GM18499 (cell line): ENCODE results near the gene NAV1.

Experiments
- ATAC-seq: cut with Tn5 transposase; IDR thresholded peaks from one replicate; pipeline ENCODE4 v1.9.1; 2021; ENCODE audit warnings: moderate number of reproducible peaks; ENCODE audit not compliant: insufficient read depth, unreplicated experiment

NAV1 gene

DNA sequence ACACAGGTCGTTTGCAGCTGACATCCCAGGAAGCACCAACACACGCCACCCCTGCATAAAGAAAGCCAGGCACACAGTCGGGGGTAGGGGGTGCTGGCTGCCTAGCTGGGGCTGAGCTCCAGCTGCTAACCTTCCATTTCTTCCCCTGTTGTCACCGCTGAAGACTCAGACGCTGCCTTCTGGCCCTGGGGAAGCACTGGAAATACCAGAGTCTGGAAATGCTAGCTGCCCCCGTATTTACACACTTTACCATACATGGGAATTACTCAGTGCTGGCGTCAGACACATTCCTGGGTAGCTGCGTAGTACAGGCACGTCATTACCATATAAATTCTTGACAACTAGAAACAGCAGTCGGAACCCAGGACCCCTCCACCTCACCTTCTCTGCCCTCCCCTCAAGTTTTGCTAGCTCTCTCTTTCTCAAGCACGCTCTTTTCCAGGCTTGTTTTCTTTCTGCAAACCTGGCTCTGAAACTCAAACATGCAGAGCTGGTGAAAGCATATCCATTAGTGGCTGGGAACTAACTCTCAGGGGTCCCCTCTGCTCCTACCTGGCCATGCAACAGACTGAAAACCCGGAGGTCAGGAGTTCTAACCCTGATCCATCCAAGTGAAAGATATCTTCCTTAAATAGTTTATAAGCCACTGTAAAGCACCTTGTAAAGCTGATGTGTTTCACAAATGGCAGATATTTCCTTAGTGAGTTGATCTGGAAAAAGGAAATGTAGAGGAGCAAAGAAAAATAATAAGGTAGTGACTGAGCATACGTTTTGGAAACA is 35.3 kb upstream of the NAV1 start:
- ATAC-seq: no peak

GRCh38 chr1:201504179-201504631 is 34.7 kb upstream of the NAV1 start:
- ATAC-seq: no peak

GRCh38 chr1:201504799-201505502 is 34.0 kb upstream of the NAV1 start:
- ATAC-seq: no peak

DNA sequence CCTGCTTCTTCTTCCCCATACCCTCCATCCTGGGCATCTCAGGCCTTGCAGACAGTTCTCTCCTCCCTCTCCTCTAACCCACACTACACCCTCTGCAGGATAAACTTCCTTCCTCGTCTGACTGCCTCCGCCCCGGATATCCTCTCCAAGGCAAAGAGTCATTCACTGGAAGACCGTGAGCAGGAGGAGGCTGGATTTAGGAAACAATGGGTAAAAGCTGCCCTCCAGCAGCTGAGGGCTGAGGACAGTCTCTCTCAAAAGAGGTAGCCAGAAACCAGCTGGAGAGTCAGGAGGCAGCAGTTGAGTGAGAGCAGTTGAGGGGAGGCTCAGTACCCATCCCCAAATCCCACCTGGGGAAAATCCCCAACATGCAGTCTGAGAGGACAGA is 33.4 kb upstream of the NAV1 start:
- no peak for ATAC-seq

DNA sequence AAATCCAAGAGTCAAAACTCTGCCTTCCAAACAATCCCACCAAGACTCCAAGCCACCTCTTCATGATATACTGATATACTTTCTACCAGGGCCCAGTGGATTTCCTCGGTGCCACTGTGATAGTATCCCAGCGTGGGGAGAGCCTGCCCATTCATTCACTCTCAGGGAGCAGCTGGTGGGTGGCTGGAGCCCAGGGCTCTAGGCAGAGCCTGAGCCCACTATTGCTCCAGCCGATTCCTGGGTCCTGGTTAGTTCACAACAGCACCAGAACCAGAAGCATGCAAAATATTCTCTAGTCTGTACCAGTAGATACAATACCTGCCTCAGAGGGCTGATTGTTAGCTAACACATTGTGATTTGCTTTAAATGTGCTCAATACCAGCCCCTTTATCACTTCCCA is 32.8 kb upstream of the NAV1 start:
- no peak for ATAC-seq

DNA sequence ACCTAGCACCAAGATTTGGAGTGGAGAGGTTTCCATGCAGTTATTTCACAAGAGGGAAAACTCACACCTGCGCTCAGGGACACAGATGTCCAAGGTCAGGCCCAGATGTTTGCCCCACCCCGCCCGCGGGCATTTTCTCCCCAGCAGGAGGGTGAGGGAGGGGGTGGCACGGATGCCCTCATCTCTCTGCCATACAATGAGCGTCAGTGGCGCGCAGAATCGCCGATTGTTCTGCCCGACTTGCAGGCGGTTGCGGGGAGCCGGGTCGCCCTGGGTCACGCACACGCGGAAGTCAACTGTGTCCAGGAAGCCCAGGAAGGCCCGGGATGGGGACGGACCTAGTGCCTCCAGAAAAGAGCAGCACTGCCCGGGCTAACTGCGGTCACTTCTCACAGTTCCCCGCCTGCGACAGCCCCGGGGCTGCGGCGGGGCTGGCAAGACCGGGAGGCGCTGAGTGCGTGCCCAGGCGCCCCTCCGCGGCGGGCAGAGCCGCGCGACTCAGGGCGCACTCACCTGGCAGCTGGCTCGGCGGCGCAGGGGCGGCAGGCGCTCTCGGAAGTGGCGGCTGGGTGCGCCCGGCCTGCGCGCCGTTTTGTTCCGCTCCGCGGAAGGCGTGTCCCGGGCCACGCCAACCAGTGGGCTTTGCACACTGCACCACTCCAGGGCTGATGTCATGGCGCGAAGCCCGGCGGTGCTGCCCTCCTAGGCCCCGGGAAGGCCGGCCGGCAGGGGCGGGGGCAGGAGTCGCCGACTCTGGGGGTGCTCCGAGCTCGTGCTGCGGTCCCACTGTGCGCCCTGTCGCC is 32.2 kb upstream of the NAV1 start, which contains the start of gene CSRP1:
CSRP1 (minus strand) TSS at position 567 of the 803 bp plus-strand sequence. CDS start 10,820 bp downstream, outside the sequence.
- ATAC-seq: peak; percentile 47

DNA sequence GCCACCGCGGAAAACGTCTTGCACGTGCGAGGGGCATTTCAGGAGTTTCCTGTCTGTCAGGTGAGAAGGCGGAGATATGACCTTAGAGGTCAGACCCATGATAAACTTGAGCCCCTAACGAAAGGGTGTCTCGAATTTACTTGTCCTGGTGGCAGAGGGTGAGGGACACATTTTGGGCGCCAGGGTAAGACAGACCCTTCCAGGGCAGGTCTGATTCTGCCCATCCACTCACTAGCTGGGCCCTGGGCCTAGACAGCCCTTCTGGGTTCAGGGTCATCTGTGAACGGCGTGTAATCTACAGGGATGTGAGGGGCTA is 31.6 kb upstream of the NAV1 start:
- no peak for ATAC-seq

GRCh38 chr1:201508809-201509208 is 30.1 kb upstream of the NAV1 start:
- ATAC-seq: no peak

DNA sequence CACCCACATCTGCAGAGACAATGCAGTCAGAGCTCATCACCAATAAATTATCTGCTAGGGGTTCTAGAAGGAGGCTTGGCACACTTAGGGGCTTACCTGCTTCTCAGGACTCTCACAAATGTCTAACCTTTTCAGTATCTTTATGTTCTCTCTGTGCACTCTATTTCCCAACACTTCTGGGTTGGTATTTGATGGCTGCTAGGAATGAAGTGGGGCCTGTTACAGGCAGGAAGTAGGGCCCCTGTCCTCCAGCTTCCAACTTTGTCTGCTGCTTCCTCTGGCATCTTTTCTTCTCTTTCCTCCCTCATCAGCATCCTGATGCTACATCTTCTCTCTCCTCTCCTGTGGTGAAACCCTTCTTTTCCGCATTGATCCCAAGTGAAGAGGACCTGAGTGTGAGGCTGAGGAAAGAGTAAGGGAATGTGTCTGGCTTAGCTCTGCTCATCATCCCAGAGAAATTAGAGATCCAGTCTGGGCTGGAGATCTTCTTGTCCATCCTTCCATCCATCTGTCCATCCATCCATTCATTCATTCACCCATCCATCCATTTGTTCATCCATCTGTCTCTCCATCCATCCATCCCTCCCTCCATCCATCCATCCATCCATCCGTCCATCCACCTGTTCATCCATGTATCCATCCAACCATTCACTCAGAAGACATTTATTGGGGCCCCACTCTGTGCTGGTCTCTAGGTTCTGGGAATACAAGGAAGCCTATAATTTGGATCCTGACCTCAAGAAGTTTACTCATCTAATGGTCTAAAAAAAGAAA is 29.1 kb upstream of the NAV1 start:
- ATAC-seq: no peak

- ATAC-seq: no peak
Observed at GRCh38 chr1:201510734-201511133, 28.2 kb upstream of the NAV1 start.

DNA sequence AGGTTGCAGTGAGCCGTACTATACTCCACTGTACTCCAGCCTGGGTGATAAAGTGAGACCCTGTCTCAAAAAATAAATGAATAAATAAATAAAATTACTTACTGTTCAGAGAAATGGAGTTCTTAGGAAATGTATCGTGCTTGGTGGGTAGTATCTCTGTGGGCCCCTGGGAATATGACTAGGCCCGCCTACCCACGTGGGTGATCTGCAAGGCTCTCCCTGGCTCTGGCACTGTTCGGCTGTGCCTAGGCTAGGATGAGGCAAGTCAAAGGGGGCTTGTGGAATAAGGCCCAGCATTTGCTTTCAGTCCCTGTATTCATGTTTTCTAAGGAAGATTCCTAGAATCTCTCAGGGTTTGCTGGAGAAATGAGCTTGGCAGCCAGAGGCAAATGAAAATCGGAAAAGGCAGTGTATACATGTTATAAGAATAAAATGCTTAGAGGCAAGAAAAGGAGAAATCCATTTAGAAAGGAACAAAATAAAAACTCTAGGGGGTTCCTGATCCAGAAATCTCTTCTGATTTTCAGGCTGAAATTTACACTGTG is 27.5 kb upstream of the NAV1 start:
- no peak for ATAC-seq

GRCh38 chr1:201511941-201512539 is 26.9 kb upstream of the NAV1 start:
- ATAC-seq: no peak

- no peak for ATAC-seq
Observed at GRCh38 chr1:201513498-201514243, 25.3 kb upstream of the NAV1 start.

DNA sequence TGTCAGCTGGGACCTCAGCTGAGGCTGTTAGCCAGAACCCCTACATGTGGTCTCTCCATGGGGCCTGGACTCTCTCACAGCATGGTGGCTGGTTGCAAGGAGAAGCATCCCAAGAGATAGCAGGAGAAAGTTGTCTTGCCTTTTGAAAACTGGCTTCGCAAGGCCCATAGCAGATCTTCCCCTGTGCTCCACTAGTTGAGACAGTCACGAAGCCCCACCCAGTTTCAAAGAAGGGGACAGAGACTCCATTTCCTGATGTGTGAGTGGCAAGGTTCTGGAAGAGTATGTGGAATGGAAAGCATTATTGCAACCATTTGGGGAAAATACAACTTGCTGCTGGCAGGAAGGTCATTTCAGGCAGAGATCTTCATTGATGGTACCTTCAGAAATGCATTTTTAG is 24.5 kb upstream of the NAV1 start:
- ATAC-seq: no peak

DNA sequence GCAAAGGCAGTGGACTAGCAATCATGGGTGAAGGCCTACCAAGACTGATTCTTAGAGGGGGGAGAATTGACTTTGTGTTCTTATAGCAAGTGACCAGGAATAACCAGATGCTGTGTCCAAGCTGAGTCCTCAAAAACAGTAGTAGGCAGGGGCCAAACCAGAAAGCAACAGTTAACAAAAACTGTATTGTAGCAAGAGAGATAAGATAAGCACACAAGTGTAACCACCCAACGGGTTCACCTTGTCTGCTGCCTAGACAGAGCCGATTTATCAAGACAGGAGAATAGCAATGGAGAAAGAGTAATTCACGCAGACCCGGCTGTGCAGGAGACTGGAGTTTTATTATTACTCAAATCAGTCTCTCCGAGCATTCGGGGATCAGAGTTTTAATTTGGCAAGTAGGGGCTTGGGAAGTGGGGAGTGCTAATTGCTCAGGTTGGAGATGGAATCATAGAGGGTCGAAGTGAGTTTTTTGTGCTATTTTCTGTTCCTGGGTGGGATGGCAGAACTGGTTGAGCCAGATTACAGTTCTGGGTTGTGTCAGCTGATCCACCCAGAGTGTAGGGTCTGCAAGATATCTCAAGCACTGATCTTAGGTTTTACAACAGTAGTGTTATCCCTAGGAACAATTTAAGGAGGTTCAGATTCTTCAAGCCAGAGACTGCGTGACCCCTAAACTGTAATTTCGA is 23.7 kb upstream of the NAV1 start:
- ATAC-seq: no peak

DNA sequence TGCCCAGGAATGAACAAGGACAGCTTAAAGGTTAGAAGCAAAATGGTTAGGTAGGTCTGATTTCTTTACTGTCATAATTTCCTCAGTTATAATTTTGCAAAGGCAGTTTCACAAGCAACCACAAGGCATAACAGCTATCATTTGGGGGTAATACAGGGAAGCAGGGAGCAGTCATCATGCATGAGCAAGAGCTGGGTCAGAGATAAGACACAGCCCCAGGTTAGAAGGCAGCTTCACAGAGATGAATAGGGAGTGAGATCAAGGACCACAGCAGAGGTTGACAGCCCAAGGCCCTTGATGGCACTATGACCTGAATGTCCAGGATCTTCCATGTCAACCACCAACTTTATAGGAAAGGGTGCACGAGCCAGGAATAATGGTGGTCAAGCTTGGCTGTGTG is 23.0 kb upstream of the NAV1 start:
- no peak for ATAC-seq

DNA sequence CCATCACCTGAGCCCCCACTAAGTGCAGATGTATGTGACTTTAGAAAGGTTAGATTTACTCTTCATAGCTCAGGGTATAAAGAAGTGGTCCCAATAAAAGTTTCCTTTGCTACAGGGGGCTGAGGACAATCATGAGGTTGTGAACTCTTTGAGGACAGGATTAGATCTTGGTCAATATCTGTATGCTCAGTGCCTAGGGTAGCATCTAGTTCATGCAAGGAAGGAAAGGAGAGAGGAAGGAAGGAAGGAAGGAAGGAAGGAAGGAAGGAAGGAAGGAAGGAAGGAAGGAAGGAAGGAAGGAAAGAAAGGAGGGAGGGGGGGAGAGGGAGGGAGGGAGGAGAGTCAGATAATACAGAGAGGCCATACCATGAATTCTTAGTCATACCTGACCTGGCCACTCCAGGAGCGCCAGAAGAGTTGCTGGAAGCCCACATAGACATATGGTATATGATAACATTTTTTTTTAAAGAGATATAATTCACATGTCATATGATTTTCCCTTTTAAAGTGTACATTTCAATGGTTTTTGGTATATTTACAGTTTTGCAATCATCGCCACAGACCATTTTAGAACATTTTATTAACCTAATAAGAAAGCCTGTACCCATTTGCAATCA is 22.3 kb upstream of the NAV1 start:
- no peak for ATAC-seq

DNA sequence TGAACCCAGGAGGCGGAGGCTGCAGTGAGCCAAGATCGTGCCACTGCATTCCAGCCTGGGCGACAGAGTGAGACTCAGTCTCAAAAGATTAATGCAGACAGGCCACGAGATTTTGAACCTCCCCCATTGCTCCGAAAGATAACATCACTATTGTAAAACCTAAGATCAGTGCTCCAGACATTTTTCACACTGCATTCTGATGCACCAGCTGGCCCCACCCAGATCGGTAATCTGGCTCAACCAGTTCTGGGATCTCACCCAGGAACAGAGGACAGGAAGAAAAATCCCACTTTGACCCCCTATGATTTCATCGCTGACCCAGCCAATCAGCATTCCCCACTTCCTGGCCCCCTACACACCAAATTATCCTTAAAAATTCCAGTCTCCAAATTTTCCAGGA is 21.3 kb upstream of the NAV1 start:
- ATAC-seq: no peak
